Ecto neural progenitor cell (in vitro differentiated cells): ENCODE data around the gene CACHD1.
A peak's percentile ranks its signal among the peaks of the same experiment; 100 is the strongest.

ENCODE experiments used
- DNase-seq: peaks from one replicate; pipeline ENCODE4 v3.0.0-alpha.2; 2018; ENCODE audit warnings: low spot score

Gene CACHD1

DNA sequence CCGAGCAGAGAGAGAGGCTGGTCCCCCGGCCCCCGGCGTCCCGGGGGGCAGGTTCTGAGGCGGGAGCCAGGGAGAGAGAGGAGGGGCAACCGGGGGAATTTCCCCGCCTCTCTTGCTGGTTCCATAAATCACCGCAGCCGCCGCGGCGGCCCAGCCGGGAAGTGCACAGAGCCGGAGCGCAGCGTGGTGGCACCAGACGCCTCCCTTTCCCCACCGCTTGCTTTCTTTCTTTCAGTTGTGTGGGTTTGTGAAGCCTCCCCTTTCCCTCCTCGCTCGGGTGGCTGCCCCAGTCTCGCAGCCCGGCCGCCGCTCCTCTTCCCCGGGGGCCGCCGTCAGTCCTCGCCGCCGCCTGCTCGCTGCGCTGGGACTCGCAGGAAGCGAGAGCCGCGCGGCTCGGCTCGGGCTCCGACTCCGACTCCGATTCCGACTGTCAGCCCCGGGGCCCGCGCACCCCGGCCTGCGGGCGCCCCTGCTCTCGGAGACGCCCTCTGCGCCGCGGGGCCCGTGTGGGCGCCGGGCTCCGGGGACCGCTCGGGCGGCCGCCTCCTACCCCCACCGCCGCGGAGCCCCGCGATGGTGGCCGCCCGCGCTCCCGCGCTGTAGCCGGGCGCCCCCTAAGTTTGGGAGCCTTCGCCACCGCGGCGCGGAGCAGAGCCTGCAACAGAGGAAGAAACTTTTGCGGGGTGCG lies at the start of gene CACHD1:
Gene CACHD1, plus strand, starts transcription at position 153 of the 688 bp plus-strand sequence. CDS start 616 bp downstream, outside the sequence.
- DNase-seq = peak; percentile 88

DNA sequence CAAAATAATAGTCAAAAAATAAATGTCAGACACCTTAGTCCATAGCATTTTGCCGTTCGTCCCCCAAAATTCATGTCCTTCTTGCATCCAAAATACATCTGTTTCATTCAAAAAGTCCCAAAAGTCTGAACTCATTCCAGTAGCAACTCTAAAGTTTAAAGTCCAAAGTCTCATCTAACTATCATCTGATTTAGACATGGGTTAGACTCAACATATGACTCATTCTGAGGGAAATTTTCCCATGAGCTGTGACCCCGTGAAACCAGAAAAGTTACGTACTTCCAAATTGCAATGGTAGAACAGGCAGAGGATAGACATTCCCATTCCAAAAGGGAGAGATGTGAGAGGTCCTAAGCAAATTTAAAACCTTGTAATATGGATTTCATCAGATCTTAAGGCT lies 48.6 kb upstream of the CACHD1 start:
- no peak for DNase-seq

DNA sequence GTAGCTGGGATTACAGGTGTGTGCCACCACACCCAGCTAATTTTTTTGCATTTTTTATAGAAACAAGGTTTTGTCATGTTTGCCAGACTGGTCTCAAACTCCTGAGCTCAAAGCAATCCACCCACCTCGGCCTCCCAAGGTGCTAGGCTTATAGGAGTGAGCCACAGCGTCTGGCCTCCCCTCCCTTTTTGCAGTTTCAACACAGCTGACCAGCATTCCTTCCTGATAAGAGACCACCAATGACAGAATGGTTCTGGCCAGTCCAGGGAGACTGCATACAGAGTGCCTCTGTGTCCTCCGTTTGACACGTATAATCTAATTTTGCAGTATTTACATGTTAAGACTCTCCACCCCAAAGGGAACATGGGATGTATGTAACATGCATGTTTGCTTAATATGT lies 46.4 kb upstream of the CACHD1 start:
- DNase-seq = no peak

DNA sequence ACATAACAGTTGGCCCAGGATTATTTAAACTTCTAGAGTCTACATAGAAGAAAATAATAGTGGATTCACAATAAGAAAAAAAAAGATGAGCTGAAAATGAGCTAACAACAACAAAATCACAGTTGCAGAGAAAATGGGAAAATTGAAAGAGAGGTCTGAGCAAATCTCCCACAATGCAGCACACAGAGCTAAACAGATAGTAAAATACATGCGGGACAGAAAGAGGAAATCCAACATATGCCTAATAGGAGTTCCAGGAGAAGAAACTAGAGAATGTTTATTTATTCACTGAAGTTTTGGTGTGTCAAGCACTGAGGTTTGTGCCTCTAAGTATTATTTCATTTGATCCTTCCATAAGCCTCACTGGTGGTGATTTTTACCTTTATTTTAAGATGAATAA lies 45.5 kb upstream of the CACHD1 start:
- no peak for DNase-seq

DNA sequence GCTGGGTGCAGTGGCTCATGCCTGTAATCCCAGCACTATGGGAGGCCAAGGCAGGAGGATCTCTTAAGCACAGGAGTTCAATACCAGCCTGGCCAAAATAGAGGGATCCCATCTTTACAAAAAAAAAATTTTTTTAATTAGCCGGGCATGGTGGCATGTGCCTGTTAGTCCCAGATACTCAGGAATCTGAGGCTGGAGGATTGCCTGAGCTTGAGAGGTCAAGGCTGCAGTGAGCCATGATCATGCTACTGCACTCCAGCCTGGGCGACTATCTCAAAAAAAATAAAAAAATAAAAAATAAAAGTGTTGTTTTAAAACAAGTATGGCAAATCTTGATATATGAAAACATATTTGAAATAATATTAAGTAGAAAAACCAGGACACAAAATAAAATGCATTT lies 44.4 kb upstream of the CACHD1 start:
- no peak for DNase-seq

DNA sequence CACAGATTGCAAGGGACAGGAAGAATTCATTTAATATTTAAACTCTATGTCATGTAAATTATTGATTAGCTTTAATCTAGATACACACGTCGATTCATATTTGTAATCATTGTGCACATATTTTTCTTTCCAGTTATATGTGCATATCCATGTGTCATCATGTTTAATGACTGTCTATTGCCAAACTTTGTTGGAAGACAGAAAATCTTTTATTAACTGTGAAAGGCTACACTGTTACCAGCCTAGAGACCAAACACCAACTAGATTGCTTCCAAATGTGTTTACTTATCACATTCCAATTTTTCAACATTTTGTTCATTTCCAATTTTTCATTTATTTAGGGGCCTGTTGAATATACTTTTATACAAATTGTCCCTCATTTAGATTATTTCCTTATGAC lies 43.2 kb upstream of the CACHD1 start:
- DNase-seq = no peak

DNA sequence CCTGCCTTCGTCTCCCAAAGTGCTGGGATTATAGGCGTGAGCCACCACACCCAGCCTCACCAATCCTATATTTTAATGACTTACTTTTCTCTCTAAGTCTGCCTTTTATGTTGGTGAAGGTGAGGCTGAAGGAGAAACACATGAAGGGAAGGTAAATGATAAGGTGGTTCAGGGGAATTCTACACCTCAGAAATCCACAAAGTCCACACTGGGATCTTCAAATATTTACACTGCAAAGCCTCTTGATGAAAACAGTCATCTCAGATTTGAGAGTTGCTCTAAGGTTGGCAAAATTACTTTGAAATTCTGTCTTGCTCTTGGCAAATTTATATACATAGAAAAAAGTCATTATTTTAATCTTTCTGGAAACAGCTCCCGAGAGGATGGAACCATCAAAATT lies 42.0 kb upstream of the CACHD1 start:
- DNase-seq = no peak

DNA sequence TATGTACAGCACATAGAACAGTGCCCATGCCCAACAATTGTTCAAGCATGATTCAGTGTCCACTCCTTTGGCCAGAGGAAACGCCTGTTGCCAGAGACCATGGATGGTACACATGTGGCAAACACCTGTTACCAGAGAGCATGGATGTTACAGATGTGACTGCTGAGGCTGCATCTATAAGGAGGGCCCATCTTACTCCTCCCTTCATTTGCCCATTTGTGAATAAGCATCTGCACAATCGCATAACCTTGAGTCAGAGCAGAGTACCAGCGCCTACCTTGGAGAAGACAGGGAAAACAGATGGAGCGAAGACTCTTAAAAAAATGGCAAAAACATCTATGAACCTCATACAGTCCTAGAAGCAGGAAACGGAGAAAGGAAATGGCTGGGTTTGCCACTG lies 36.6 kb upstream of the CACHD1 start:
- DNase-seq = no peak

DNA sequence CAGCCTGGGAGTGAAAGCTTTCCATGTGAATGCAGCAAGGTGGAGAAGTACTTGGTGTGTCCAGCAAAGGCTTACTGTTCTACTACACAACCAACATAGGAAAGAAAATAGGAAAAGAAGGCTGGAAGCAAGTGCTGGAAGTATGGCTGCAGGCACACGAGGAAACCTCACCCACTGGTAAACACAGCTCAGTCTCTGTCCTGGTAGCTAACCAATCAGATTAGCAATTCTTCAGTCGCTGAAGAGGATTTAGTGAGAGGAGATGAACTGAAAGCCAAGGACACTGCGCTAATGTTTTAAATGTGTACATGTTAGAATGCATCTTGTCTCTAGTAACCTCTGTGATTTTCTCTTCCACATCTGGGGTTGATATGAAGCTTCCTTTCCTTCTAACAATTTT lies 36.2 kb upstream of the CACHD1 start:
- DNase-seq = no peak

DNA sequence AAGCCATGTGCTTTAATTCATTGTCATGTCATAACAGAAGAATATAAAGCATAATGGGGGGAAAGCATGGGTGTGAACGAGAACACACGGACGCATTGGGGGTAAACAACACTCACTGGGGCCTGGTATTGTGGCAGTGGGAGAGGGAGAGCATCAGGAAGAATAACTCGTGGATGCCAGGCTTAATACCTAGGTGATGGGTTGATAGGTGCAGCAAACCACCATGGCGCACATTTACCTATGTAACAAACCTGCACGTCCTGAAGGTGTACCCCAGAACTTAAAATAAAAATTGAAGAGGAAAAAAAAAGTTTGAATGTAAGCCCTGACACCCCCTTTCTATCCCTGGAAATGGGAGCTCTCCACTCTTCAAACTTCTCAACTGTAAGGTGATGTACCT lies 34.9 kb upstream of the CACHD1 start:
- DNase-seq = no peak

DNA sequence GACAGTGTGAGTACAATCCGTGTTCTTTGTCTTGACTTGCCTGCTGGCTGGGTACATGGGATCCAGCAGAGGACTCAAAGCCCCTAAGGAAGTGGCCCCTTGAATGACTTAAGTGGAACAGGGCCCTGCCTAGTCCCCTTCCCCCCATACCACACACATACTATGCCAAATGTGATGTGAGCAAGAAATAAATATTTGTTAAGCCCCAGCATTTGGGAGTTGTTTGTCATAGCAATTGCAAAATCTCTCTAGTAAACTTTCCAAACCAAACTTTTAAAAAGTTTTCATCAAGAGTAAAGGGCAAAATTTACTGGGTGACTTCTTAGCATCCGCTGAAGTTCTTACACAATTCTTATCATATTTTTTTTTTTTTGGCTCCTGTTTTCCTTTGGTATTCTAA lies 32.5 kb upstream of the CACHD1 start:
- DNase-seq = no peak

DNA sequence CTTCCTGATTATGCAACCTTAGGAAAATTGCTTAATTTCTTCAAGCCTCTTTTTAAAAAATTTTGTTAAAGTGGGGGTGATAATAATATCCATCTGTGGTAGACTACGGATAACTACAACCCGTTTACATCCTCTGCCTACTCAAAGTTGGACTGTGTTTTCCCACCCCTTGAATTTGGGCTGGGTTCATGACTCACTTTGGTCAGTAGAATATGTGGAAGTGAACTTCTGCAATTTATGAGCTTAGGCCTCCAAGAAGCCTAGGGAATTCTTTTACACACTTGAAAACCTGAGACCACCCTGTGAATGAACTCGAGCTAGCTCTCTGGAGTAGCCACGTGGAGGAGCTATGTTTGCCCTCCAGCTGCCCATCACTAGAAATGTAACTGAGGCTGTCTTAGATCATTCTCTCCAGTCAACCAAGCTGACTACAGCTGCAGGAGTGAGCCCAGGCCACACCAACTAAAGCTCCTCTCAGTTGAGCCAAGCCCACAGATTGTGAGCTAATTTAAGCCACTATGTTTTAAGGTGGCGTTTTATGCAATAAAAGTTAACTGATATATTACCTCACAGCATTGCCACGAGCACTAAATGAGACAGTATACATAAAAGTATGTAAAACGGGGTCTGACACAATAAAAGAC lies 29.6 kb upstream of the CACHD1 start:
- DNase-seq = no peak

DNA sequence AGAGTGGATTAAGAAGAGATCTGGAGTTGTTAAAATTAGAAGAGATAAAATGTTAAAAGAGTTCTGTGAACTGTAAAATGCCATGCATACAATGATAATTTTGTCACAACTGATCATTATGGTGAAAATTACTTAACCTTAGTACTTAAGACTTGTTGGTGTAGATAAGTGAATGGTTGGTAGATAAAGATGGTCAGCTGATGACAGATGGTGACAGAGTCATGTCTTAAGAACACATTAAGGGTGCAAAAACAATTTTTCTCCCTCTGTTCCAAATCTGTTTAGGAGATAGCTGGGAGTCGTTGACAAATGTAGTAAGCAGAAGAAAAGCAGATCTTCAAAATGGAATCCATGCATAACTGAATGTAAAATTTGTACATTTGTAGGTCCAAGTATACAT lies 18.5 kb upstream of the CACHD1 start:
- DNase-seq = no peak

DNA sequence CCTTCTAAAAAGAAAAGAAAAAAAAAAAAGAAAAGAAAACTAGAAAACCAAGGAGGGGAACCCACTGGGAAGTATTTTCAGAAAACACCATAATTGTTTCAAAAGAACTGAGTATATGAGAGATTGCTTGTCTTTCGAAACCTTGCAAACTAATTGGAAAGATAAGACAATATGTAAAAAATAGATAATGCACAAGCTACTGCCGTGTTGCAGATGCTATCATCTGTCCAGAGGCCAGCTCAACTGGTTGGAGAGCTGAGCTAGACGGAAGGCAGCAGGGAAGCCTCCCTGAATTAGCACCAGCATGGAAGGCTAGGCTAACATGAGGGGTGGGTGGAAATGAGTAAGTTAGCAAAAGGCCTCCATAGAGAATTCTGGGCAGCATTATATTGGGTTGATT lies 16.2 kb upstream of the CACHD1 start:
- no peak for DNase-seq

DNA sequence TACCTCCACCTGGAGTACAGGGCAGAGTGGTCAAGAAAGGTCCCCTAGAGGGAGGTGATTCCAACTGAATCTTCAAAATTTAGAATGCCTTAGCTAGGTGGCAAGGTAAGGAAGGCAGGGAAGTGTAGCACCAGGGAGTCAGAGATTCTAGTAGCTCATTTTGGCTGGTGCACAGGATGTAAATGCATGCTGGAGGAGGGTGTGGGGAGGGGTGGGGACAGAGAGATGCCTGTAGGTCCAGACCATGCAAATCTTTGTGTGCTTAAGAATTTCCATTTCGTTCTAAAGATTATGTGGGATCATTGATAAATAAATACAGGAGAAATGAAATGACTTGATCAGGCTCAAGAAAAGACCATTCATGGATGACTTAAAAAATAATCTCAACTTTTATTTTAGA lies 11.0 kb upstream of the CACHD1 start:
- no peak for DNase-seq

DNA sequence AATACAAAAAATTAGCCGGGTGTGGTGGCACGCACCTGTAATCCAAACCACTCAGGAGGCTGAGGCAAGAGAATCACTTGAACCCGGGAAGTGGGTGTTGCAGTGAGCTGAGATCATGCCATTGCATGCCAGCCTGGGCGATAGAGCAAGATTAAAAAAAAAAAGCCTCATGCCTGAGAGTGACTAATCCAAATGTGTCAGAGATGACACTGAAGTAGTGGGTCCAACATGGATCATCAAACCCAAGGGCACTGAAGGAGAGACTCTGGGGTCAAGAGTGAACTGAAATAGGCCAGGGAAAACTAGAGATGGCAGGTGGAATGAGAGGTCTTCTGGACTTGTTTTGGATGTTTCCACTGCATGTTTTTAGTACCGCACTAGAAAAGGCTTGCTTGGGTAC lies 10.2 kb upstream of the CACHD1 start:
- DNase-seq = no peak

DNA sequence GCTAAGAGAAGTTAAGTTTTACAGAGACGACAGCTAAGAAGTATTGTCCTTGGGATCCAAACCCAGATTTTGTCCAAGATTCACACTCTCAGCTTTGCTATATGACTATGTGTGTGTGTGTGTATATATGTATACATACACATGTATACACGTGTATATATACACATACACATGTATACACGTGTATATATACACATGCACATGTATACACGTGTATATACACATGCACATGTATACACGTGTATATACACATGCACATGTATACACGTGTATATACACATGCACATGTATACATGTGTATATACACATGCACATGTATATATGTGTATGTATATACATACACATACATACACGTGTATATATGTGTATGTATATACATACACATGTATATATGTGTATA lies 3.9 kb upstream of the CACHD1 start:
- DNase-seq = no peak

DNA sequence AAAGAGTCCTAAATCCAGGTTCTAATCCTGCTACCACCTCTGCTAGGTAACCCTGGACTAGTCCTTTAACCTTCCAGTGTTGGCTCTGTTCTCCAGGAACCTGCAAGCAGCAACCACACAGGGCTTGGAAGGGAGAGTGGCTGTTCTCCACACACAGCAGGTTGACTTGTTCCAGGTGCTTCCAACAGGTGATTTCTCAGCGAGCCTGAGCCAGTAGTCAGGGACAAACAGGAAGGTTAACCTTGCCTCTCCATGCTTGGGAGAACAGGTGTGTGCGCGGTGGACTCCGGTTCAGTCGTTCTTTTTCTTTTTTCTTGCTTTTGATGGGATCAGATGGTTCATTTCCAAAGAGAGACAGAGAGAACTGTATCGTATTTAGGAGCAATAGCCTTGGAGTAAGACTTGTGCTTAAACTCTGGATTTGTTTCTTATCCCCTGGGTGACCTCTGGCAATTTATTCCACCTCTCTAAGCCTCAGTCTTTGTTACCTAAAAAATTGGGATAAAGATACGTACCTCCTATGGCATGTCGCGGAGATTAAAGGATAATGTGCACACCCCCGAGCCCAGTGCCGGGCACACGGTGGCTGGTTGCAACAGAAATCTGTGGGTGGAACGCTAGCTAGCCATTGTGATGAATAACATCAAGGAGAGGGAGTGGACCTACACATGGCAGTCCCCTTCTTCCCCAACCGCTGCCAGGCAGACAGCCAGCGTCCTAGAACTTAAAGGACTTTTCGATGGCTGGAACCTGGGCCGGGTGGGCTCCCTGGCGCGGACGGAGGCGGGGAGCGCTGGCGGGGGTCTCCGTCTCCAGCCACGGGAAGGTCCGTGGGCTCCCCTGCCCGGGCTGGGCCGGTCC lies 583 bp upstream of the CACHD1 start:
- DNase-seq = no peak

DNA sequence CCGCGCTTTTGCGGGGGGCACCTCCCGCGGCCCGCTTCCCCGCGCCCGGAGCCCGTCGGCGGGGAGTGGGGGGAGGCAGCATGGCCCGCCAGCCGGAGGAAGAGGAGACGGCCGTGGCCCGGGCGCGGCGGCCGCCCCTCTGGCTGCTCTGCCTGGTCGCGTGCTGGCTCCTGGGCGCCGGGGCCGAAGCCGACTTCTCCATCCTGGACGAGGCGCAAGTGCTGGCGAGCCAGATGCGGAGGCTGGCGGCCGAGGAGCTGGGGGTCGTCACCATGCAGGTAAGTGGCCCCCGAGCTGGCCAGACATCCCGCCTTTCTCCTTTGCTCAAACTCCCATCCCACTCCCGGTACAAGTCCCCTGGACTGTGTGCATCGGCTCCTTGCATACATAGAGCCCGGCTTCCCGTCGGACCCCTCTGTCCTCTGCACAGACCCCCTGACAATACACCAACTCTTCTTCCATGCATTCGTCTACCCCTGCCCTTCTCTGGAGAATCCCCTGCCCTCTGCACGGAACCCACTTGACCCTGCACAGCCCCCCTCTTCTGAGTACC lies 812 bp downstream of the CACHD1 start:
- peak; percentile 71 for DNase-seq

DNA sequence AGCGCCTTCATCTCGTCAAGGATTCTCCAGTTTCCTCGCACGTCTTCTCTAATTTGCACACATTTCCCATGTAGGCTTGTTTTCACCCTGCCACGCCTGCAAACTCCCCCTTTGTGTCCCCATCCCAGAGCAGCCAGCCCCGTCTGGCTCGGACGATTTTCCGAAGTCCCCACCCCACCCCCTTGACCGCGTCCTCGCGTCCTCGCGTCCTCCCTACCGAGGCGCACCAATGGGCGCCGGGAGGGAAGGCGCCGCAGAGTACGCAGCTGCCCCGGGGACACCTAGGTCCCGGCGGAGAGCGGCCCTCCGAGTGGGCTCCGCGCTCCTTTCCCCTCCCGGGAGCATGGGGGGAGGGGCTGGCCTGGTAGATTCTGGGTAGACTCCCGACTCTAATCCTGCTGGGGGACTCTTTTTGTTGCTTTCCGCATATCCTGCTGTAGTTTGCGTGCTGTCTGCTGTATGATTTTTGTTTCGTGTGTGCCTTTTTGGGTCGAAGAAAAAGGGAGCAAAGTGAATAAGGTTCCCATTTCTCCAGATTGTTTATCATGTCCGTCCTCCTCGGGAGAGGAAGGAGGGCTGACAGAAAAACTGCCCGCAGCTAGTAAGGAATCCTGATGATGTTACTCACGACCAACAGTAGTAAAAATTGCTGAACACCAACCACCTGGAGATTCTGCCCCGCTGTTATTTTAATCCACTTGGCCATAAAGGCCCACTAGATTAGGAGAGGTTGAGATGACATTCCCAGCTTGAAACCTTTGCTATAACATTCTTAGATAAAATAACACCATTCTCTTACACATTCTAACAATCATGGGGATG lies 1.5 kb downstream of the CACHD1 start:
- DNase-seq = peak; percentile 69

DNA sequence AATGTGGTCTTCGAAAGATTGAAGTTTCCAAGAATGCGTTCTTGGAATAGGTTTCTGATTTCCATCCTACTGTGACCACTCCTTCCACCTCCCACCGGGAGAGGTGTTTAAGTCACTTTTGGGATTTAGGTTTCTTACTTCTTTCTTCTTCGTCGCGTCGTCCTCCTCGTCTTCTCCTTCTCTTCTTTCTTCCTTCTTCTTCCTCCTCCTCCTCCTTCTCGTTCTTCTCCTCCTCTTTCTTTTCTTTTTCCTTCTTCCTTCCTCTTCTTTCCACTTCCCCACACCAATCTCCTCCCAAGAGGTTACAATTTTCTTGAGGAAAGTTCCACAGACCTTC lies 2.1 kb downstream of the CACHD1 start:
- DNase-seq = no peak

DNA sequence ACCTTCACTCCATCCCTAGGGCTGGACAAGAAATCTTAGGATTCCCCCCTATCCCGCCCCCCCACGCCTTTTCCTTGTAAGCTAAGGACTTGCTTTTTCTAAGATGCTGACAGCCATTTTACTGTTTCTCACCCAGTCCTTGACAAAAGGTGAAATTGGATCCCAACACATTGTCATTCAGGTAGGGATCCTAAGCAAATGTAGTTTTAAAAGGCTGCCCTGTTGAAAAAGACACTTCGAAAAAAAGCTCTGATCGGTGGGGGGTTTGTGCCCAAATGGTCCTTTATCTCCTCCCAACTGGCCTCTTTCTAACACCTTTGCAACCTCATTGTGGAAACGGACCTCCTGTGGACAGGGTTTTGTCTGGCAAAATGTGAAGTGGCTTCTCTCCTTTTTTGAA lies 2.9 kb downstream of the CACHD1 start:
- no peak for DNase-seq
